ENCODE measurements around the gene RAB3A. TPM values are rescaled to one million over a fixed set of nuclear protein-coding genes. Genes with fewer than 3 reads are reported as not detected.

The RAB3A gene
- total and polyA plus RNA-seq, 9 of the 15 experiments (the other 6 are each of a cell fraction or from before 2014, with no cell fraction given), result 0.17 to 5.1 (median 0.90) TPM; not detected in 1

DNA sequence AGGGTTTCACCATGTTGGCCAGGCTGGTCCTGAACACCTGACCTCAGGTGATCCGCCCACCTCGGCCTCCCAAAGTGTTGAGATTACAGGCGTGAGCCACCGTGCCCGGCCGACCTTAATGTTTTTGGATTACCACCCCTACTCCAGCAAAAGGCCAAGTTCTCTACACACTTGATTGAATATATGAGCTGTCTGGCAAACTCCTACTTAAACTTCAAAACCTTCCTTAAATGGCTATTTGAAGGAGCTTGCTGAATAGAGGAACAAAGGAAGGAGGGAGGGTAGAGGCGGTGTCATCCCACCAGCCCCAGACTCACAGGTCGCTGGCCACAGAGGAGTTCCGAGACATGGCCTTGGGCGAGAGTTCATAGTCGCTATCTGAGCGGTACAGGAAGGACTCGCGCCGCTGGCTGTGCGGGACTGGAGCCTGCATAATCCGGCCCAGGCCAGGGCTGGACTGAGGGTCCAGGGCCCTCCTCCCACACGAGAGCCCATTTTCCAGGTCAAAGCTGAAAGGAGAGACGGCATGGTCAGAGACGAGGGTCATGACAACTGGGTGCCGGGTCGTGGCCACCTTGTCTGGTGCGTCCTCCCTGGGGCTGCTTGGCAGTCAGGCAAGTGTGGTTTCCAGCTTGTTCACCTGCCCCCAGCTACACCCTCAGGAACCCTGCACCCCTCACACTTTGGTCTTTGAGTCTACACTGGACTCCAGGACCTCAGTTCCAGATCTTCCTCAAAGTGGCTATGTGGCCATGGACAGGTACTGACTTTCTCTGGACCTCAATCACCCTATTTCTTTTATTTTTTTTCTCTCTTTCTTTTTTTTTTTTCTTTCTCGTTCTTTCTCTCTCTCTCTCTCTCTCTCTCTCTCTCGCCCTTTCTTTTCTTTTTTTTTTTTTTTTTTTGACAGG lies 18.2 kb upstream of the RAB3A start (continued):
- no peak for TF ChIP-seq ZNF589 (CRISPR knock-in tag; IDR thresholded peaks at IDR 0.05; ENCODE audit: low read depth)
- TF ChIP-seq, protein P1, sequence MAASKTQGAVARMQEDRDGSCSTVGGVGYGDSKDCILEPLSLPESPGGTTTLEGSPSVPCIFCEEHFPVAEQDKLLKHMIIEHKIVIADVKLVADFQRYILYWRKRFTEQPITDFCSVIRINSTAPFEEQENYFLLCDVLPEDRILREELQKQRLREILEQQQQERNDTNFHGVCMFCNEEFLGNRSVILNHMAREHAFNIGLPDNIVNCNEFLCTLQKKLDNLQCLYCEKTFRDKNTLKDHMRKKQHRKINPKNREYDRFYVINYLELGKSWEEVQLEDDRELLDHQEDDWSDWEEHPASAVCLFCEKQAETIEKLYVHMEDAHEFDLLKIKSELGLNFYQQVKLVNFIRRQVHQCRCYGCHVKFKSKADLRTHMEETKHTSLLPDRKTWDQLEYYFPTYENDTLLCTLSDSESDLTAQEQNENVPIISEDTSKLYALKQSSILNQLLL (CRISPR knock-in tag; IDR thresholded peaks at IDR 0.05; ENCODE audit: borderline replicate concordance), result no peak
- no peak for TF ChIP-seq LEF1 (IDR thresholded peaks at IDR 0.05)
- no peak for TF ChIP-seq SMC3 (conservative IDR thresholded peaks at IDR 0.05; ENCODE audit: insufficient read depth, low read depth, low read length)
- 0 out of 2 replicates have a peak, but pooled peaks have one; percentile 24 for TF ChIP-seq MTA3 (IDR thresholded peaks at IDR 0.05; ENCODE audit: borderline replicate concordance)
- no peak for TF ChIP-seq ZNF174 (CRISPR knock-in tag; IDR thresholded peaks at IDR 0.05)

DNA sequence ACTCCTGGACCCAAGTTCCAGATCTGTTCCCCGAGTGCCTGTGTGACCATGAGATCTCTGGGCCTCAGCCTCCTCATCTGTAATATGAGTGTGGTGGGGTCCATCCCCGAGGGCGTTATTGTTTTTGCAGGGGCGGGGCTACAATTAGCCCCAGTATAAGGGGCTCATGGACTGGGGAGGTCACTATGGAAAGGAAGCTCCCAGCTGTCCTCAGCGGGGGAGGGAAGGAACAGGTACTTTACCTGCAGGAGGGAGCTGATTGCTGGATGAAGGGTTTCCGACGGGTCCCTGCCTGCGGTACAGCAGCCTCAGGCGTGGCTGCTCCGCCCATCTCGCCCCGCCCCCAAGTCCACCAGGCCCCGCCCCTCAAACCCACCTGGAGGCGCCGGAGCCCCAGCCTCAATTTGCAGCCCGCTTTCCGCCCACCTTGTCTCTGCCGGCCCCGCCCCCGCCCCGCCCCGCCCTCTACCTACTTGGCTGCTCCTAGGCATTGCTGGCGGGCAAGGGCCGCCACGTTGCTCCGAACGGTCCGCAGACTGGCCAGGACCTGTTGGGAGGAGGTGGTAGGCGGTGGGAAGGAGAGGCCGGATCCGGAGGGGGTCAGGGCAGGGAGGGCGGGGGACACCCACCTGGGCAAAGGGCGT lies 16.9 kb upstream of the RAB3A start:
- POLR2A ChIA-PET, result no interaction called here
- FAIRE-seq (no peak), DNase-seq (ENCODE audit: extremely low read depth in 1 of 4, low spot score in 3 of 4) (peak; percentile 45 to 84 (median 72)), ATAC-seq (no peak)
- Histone ChIP-seq H3K9me1 (ENCODE audit: control insufficient read depth, insufficient read depth, low read length) (no peaks in the 10 kb centered on the region), H3K27me3 (ENCODE audit: control insufficient read depth in 2 of 2, insufficient read depth in 2 of 2, low read length in 2 of 2) (no peaks in the 10 kb centered on the region), H4K20me1 (replicated peaks; ENCODE audit: control insufficient read depth, insufficient read depth, low read length) (no peaks in the 10 kb centered on the region; the same call in 1 of the 2 replicates), H3K27ac (ENCODE audit: extremely low read depth, low read depth, low read length) (no peak overlapping the region), H3K4me3 (no peak overlapping the region; the same call in 1 of the 2 replicates), H3K4me1 (replicated peaks in 1 of 2; ENCODE audit: control insufficient read depth in 2 of 2, insufficient read depth in 2 of 2, low read length in 2 of 2) (peaks cover 23 to 59% of the 10 kb centered on the region in 2 experiments; a peak in 4 of 5 replicates), H3K36me3 (ENCODE audit: control insufficient read depth, insufficient read depth, low read length) (no peaks in the 10 kb centered on the region), H3K9ac (ENCODE audit: insufficient read depth in 1 of 2, low read depth in 2 of 2, low read length in 2 of 2) (peak overlapping the region in 1 of 2 experiments; percentile 32; a peak in 1 of 4 replicates), H3K4me2 (ENCODE audit: insufficient read depth, low read length) (peak overlapping the region; percentile 67), H3K9me3 (replicated peaks; ENCODE audit: control insufficient read depth, insufficient read depth, low read depth, low read length) (no peaks in the 10 kb centered on the region), H3K79me2 (ENCODE audit: control insufficient read depth, insufficient read depth, low read length) (no peaks in the 10 kb centered on the region), H2AFZ (ENCODE audit: low read depth, low read length) (peak overlapping the region; percentile 40; the same call in 1 of the 2 replicates)
- no TSS peak for BruUV-seq (replicated peaks)
- peak in 1 of 2 experiments; percentile 21 for TF ChIP-seq E2F6 (IDR thresholded peaks at IDR 0.05; ENCODE audit: borderline replicate concordance in 1 of 2, extremely low read depth in 1 of 2, insufficient read depth in 1 of 2, insufficient read length in 1 of 2, low read depth in 1 of 2, low read length in 1 of 2, poor library complexity in 1 of 2, severe bottlenecking in 1 of 2)
- TF ChIP-seq, protein P2, sequence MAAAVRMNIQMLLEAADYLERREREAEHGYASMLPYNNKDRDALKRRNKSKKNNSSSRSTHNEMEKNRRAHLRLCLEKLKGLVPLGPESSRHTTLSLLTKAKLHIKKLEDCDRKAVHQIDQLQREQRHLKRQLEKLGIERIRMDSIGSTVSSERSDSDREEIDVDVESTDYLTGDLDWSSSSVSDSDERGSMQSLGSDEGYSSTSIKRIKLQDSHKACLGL (CRISPR knock-in tag; IDR thresholded peaks at IDR 0.05; ENCODE audit: borderline replicate concordance, poor library complexity, severe bottlenecking), result no peak
- 14% methylated on average over 28 of the region's 33 CpGs for WGBS (ENCODE audit: insufficient coverage, low coverage, missing lambda C conversion rate)
- CTCF ChIA-PET (ENCODE audit: low intra/inter-chr PET ratio), result interaction anchor here (0.6 kb wide), 1 partner anchor 72 kb away, joined by 3 read pairs; no protein-coding TSS in a partner anchor
- intact Hi-C loops (cut with micrococcal nuclease), result no loop called here
- in situ Hi-C loops (cut with MboI), result no loop called here
